K562 (cell line): Measurements from ENCODE around the gene SLCO1A2. TPM values are rescaled to one million over a fixed set of nuclear protein-coding genes. Genes with fewer than 3 reads are reported as not detected.
A peak's percentile ranks its signal among the peaks of the same experiment; 100 is the strongest.

Source experiments
- ARID1B ChIP-seq: fragments of 450-650 bp; IDR thresholded peaks from 2 replicates; pipeline ENCODE4 v1.6.1; 2016; ENCODE audit warnings: antibody characterized with exemption, mild to moderate bottlenecking, inconsistent platforms
- ARID2 ChIP-seq: fragments of 450-650 bp; IDR thresholded peaks from 2 replicates; pipeline ENCODE4 v1.6.1; 2017; ENCODE audit warnings: antibody characterized with exemption, mild to moderate bottlenecking
- BRCA1 ChIP-seq, 2 experiments: fragments of 450-650 bp in 1 of 2; sonication (generic) in 1 of 2; formaldehyde crosslinking in 1 of 2; IDR thresholded peaks; 2 replicates each; pipeline versions ENCODE4 v1.5.0 to v1.6.1; 2017 to 2020; ENCODE audit warnings: mild to moderate bottlenecking in 1 of 2, missing genetic modification reagents in 1 of 2
- BRD9 ChIP-seq: fragments of 450-650 bp; IDR thresholded peaks from 2 replicates; pipeline ENCODE4 v1.6.1; 2018; ENCODE audit warnings: low read depth; ENCODE audit not compliant: partially characterized antibody
- CEBPB ChIP-seq: fragments of 450-650 bp; IDR thresholded peaks from 2 replicates; pipeline ENCODE4 v1.6.1; 2016; ENCODE audit warnings: missing genetic modification characterization, missing compliant biosample characterization
- ESRRA ChIP-seq: fragments of 450-650 bp; IDR thresholded peaks from 2 replicates; pipeline ENCODE4 v1.6.1; 2014; ENCODE audit warnings: low read depth, mild to moderate bottlenecking, moderate library complexity, borderline replicate concordance
- EWSR1 ChIP-seq: fragments of 450-650 bp; IDR thresholded peaks from 2 replicates; pipeline ENCODE4 v1.6.1; 2018; ENCODE audit warnings: borderline replicate concordance, mild to moderate bottlenecking, low read depth, moderate library complexity; ENCODE audit not compliant: partially characterized antibody
- HMG20A ChIP-seq: fragments of 450-650 bp; formaldehyde crosslinking; conservative IDR thresholded peaks from 2 replicates; pipeline ENCODE4 v1.4.0; 2020; ENCODE audit warnings: mild to moderate bottlenecking, mixed read lengths
- IRF2 ChIP-seq: sonication (generic); formaldehyde crosslinking; IDR thresholded peaks from 2 replicates; pipeline ENCODE4 v1.8.1; 2022; ENCODE audit warnings: mild to moderate bottlenecking, missing genetic modification reagents
- KAT8 ChIP-seq: fragments of 450-650 bp; IDR thresholded peaks from 2 replicates; pipeline ENCODE4 v1.6.1; 2016; ENCODE audit warnings: low read depth, mild to moderate bottlenecking
- KDM4B ChIP-seq, 2 experiments: fragments of 450-650 bp in 1 of 2; sonication (generic) in 1 of 2; IDR thresholded peaks; 2 replicates each; pipeline ENCODE4 v1.6.1; 2016 to 2017; ENCODE audit warnings: borderline replicate concordance in 2 of 2, antibody characterized with exemption in 1 of 2, low read depth in 1 of 2, mild to moderate bottlenecking in 1 of 2
- MAFG ChIP-seq: fragments of 450-650 bp; conservative IDR thresholded peaks from 2 replicates; pipeline ENCODE4 v1.6.1; 2016; ENCODE audit warnings: missing genetic modification characterization, missing compliant biosample characterization
- MNT ChIP-seq, 2 experiments: fragments of 450-650 bp; conservative IDR thresholded peaks; 2 replicates each; pipeline ENCODE4 v1.6.1; 2017; ENCODE audit warnings: mild to moderate bottlenecking in 2 of 2, moderate library complexity in 2 of 2
- RBM34 ChIP-seq: fragments of 200-400 bp; formaldehyde crosslinking; IDR thresholded peaks from 2 replicates; pipeline ENCODE4 v1.6.1; 2018; ENCODE audit warnings: low read length, borderline replicate concordance; ENCODE audit not compliant: insufficient read depth
- SIRT6 ChIP-seq: IDR thresholded peaks from one replicate; pipeline ENCODE4 v1.6.1; 2012; ENCODE audit warnings: low read depth, mild to moderate bottlenecking, control low read depth, inconsistent platforms, low read length, moderate library complexity
- SRSF7 ChIP-seq: fragments of 200-400 bp; formaldehyde crosslinking; optimal IDR thresholded peaks from 2 replicates; pipeline ENCODE3; 2017; ENCODE audit warnings: mild to moderate bottlenecking, low read depth, low read length
- STAT6 ChIP-seq: sonication (generic); formaldehyde crosslinking; IDR thresholded peaks from 2 replicates; pipeline ENCODE4 v1.8.1; 2023; ENCODE audit warnings: mild to moderate bottlenecking, missing genetic modification reagents
- TBL1XR1 ChIP-seq, 2 experiments: IDR thresholded peaks; 2 replicates each; pipeline ENCODE4 v1.6.1; 2012; ENCODE audit warnings: improper control_type of control experiment in 2 of 2, low read length in 2 of 2, mild to moderate bottlenecking in 1 of 2
- TCF7L2 ChIP-seq: fragments of 150-350 bp; IDR thresholded peaks from 2 replicates; pipeline ENCODE4 v1.6.1; 2016; ENCODE audit warnings: low read depth, mild to moderate bottlenecking, low read length, moderate library complexity
- TEAD4 ChIP-seq, 2 experiments: sonication (generic) in 1 of 2; formaldehyde crosslinking in 1 of 2; IDR thresholded peaks; 2 replicates each; pipeline versions ENCODE4 v1.6.1 to v1.8.0; 2012 to 2022; ENCODE audit warnings: borderline replicate concordance in 1 of 2, inconsistent platforms in 1 of 2, low read length in 1 of 2, mild to moderate bottlenecking in 1 of 2, missing genetic modification reagents in 1 of 2
- ZBTB17 ChIP-seq: fragments of 450-650 bp; formaldehyde crosslinking; IDR thresholded peaks from 2 replicates; pipeline ENCODE4 v1.4.0; 2020; ENCODE audit warnings: mild to moderate bottlenecking
- ZBTB8A ChIP-seq: fragments of 450-650 bp; IDR thresholded peaks from 2 replicates; pipeline ENCODE4 v1.6.1; 2018; ENCODE audit warnings: mild to moderate bottlenecking, moderate library complexity; ENCODE audit not compliant: partially characterized antibody
- ZNF124 ChIP-seq: sonication (generic); formaldehyde crosslinking; IDR thresholded peaks from 2 replicates; pipeline ENCODE4 v1.8.1; 2022; ENCODE audit warnings: missing genetic modification reagents
- ZNF133 ChIP-seq: fragments of 250-450 bp; sonication (Bioruptor Pico); IDR thresholded peaks from 2 replicates; pipeline ENCODE4 v1.4.0; 2020; ENCODE audit warnings: mild to moderate bottlenecking
- ZNF140 ChIP-seq: fragments of 250-450 bp; sonication (Bioruptor Pico); IDR thresholded peaks from 2 replicates; pipeline ENCODE4 v1.8.0; 2021; ENCODE audit warnings: moderate library complexity, mild to moderate bottlenecking, inconsistent platforms
- ZNF165 ChIP-seq: fragments of 250-450 bp; sonication (Bioruptor Pico); IDR thresholded peaks from 2 replicates; pipeline ENCODE4 v1.4.0; 2020; ENCODE audit warnings: borderline replicate concordance
- polyA plus RNA-seq, 8 experiments: library from polyadenylated mRNA; depleted of rRNA in 4 of 8; stranded (reverse) in 5 of 8; unstranded in 3 of 8; fragments of >200 nt; fragmentation: Nextera tagmentation in 2 of 8; fragmentation: Illumina TruSeq in 1 of 8; extraction: Ambion mirVana in 2 of 8; extraction: Trizol in 1 of 8; gene quantifications; 2 replicates each; pipeline versions ENCODE4 v1.2.1 to v1.2.3, GENCODE V29; 2011 to 2014; ENCODE audit warnings: inconsistent platforms in 1 of 8, missing spikeins in 1 of 8
- total RNA-seq, 7 experiments: library from RNA; depleted of rRNA in 6 of 7; stranded (reverse); fragments of >200 nt in 6 of 7; fragmentation: Illumina TruSeq in 2 of 7; extraction: Trizol in 2 of 7; gene quantifications; 2 replicates each; pipeline versions ENCODE4 v1.2.1 to v1.2.3, GENCODE V29; 2011 to 2021; ENCODE audit warnings: low replicate concordance in 1 of 7

The SLCO1A2 gene
- total and polyA plus RNA-seq, 9 of the 15 experiments (the other 6 are each of a cell fraction or from before 2014, with no cell fraction given): 1.2 to 4.4 (median 2.6) TPM

GRCh38 chr12:21346542-21347205 is 12.0 kb upstream of the SLCO1A2 start (continued):
- TF ChIP-seq STAT6 (no peak), ARID1B (peak; percentile 90), ZNF124 (CRISPR knock-in tag) (no peak), SRSF7 (no peak), ZNF140 (CRISPR knock-in tag) (no peak), KAT8 (no peak), ESRRA (no peak), TEAD4 (IDR thresholded peaks at IDR 0.05; ENCODE audit: low read length) (peak; percentile 85), TEAD4 (CRISPR knock-in tag; IDR thresholded peaks at IDR 0.05; ENCODE audit: borderline replicate concordance) (no peak), BRCA1 (IDR thresholded peaks at IDR 0.05) (no peak), BRCA1 (CRISPR knock-in tag; IDR thresholded peaks at IDR 0.05) (no peak), MNT (conservative IDR thresholded peaks at IDR 0.05) (no peak), ZNF133 (CRISPR knock-in tag) (no peak), EWSR1 (no peak), RBM34 (no peak), TBL1XR1 (IDR thresholded peaks at IDR 0.05; ENCODE audit: low read length in 2 of 2) (peak in 1 of 2 experiments; percentile 25; a peak in 1 of 4 replicates), KDM4B (IDR thresholded peaks at IDR 0.05; ENCODE audit: borderline replicate concordance in 2 of 2, low read depth in 1 of 2) (no peak), ZBTB17 (CRISPR knock-in tag) (no peak), SIRT6 (no peak), CEBPB (no peak), ARID2 (no peak), IRF2 (CRISPR knock-in tag) (no peak), BRD9 (no peak), TCF7L2 (no peak), HMG20A (CRISPR knock-in tag) (no peak), ZNF165 (CRISPR knock-in tag) (no peak), MAFG (tag) (no peak), ZBTB8A (no peak)
